WTC11 (cell line): ENCODE measurements around the gene PIWIL4. TPM values are rescaled to one million over a fixed set of nuclear protein-coding genes. Genes with fewer than 3 reads are reported as not detected.

ENCODE experiments used
- ATAC-seq: fragments of 200-7000 bp; cut with Tn5 transposase; 2 replicates; pipeline ENCODE4 v1.10.0; 2021; ENCODE audit warnings: mild to moderate bottlenecking, moderate library complexity
- CTCF ChIA-PET: fragments of 300-600 bp; sonication (Branson Sonifier 250); formaldehyde crosslinking; loops from one replicate; lab custom pipeline; 2021; ENCODE audit warnings: antibody characterized with exemption; lab: Charles Lee
- POLR2A ChIA-PET: fragments of 350-600 bp; sonication (Branson Sonifier 250); formaldehyde crosslinking; loops from one replicate; lab custom pipeline; 2021; ENCODE audit warnings: antibody characterized with exemption; lab: Charles Lee
- DNase-seq: peaks from one replicate; pipeline ENCODE4 v3.0.0; 2021; ENCODE audit warnings: low spot score
- H3K27ac Mint-ChIP-seq: 2 replicates; pipeline ENCODE4 v1.8.0; 2021; ENCODE audit warnings: mixed read lengths
- H3K27me3 Mint-ChIP-seq: 2 replicates; pipeline ENCODE4 v1.8.0; 2021; ENCODE audit warnings: low read depth, mild to moderate bottlenecking, moderate library complexity, mixed read lengths
- H3K36me3 Mint-ChIP-seq: 2 replicates; pipeline ENCODE4 v1.8.0; 2021; ENCODE audit warnings: mixed read lengths
- H3K4me1 Mint-ChIP-seq: 2 replicates; pipeline ENCODE4 v1.8.0; 2022; ENCODE audit warnings: mixed read lengths
- H3K4me3 Mint-ChIP-seq: 2 replicates; pipeline ENCODE4 v1.8.0; 2021; ENCODE audit warnings: mild to moderate bottlenecking, moderate library complexity, mixed read lengths
- H3K9me3 Mint-ChIP-seq: 2 replicates; pipeline ENCODE4 v1.8.0; 2021; ENCODE audit warnings: mixed read lengths
- ATF1 ChIP-seq: sonication (generic); formaldehyde crosslinking; IDR thresholded peaks from 2 replicates; pipeline ENCODE4 v1.8.1; 2023; ENCODE audit warnings: mild to moderate bottlenecking, moderate library complexity, missing genetic modification reagents
- ETV6 ChIP-seq: sonication (generic); formaldehyde crosslinking; IDR thresholded peaks from 2 replicates; pipeline ENCODE4 v1.8.1; 2022; ENCODE audit warnings: mild to moderate bottlenecking, missing genetic modification reagents
- FOXJ3 ChIP-seq: sonication (generic); formaldehyde crosslinking; IDR thresholded peaks from 2 replicates; pipeline ENCODE4 v1.9.0; 2021; ENCODE audit warnings: missing genetic modification reagents, mild to moderate bottlenecking, borderline replicate concordance
- GRHL2 ChIP-seq: fragments of 250-450 bp; sonication (Bioruptor Pico); IDR thresholded peaks from 2 replicates; pipeline ENCODE4 v1.8.0; 2022; ENCODE audit warnings: mild to moderate bottlenecking, moderate library complexity; ENCODE audit not compliant: insufficient replicate concordance, severe bottlenecking
- GTF2I ChIP-seq: fragments of 250-450 bp; sonication (Bioruptor Pico); conservative IDR thresholded peaks from 2 replicates; pipeline ENCODE4 v1.4.0; 2021; ENCODE audit warnings: mild to moderate bottlenecking
- HMGA2 ChIP-seq: fragments of 250-450 bp; sonication (Bioruptor Pico); IDR thresholded peaks from 2 replicates; pipeline ENCODE4 v1.4.0; 2021; ENCODE audit warnings: mild to moderate bottlenecking, moderate library complexity
- JUN ChIP-seq: sonication (generic); formaldehyde crosslinking; IDR thresholded peaks from 2 replicates; pipeline ENCODE4 v1.8.0; 2023; ENCODE audit warnings: mild to moderate bottlenecking, missing genetic modification reagents
- MXD4 ChIP-seq: fragments of 250-450 bp; sonication (Bioruptor Pico); IDR thresholded peaks from 2 replicates; pipeline ENCODE4 v1.8.0; 2021; ENCODE audit warnings: mild to moderate bottlenecking, moderate library complexity, borderline replicate concordance
- RELA ChIP-seq: sonication (generic); formaldehyde crosslinking; IDR thresholded peaks from 2 replicates; pipeline ENCODE4 v1.8.1; 2022; ENCODE audit warnings: missing genetic modification reagents, mild to moderate bottlenecking, borderline replicate concordance
- SMAD3 ChIP-seq: sonication (generic); formaldehyde crosslinking; IDR thresholded peaks from 2 replicates; pipeline ENCODE4 v1.8.0; 2022; ENCODE audit warnings: missing genetic modification reagents, mild to moderate bottlenecking, borderline replicate concordance
- TEAD1 ChIP-seq: sonication (generic); formaldehyde crosslinking; IDR thresholded peaks from 2 replicates; pipeline ENCODE4 v1.8.0; 2022; ENCODE audit warnings: mild to moderate bottlenecking, missing genetic modification reagents
- TEAD4 ChIP-seq: sonication (generic); formaldehyde crosslinking; IDR thresholded peaks from 2 replicates; pipeline ENCODE4 v1.8.0; 2022; ENCODE audit warnings: mild to moderate bottlenecking, missing genetic modification reagents
- ZBTB21 ChIP-seq: sonication (generic); formaldehyde crosslinking; IDR thresholded peaks from 2 replicates; pipeline ENCODE4 v1.8.1; 2023; ENCODE audit warnings: mild to moderate bottlenecking, missing genetic modification reagents, borderline replicate concordance
- ZNF232 ChIP-seq: sonication (generic); formaldehyde crosslinking; IDR thresholded peaks from 2 replicates; pipeline ENCODE4 v1.8.0; 2022; ENCODE audit warnings: mild to moderate bottlenecking, missing genetic modification reagents
- total RNA-seq: library from RNA; stranded (reverse); gene quantifications from 3 replicates; pipeline ENCODE4 v1.2.3, GENCODE V29; 2021
- TF ChIP-seq, protein P1 (sequence below): fragments of 250-450 bp; sonication (Bioruptor Pico); IDR thresholded peaks from 2 replicates; pipeline ENCODE4 v1.9.0; 2021; ENCODE audit warnings: mild to moderate bottlenecking
- TF ChIP-seq, protein P2 (sequence below): sonication (generic); formaldehyde crosslinking; IDR thresholded peaks from 2 replicates; pipeline ENCODE4 v1.8.0; 2023; ENCODE audit warnings: mild to moderate bottlenecking, missing genetic modification reagents
- TF ChIP-seq, protein P3 (sequence below): fragments of 250-450 bp; sonication (Bioruptor Pico); IDR thresholded peaks from 2 replicates; pipeline ENCODE4 v2.1.2; 2022; ENCODE audit warnings: mild to moderate bottlenecking, moderate library complexity
- TF ChIP-seq, protein P4 (sequence below): sonication (generic); formaldehyde crosslinking; conservative IDR thresholded peaks from 2 replicates; pipeline ENCODE4 v1.8.1; 2023; ENCODE audit warnings: mild to moderate bottlenecking, low read depth, missing genetic modification reagents, moderate library complexity
- TF ChIP-seq, protein P5 (sequence below): fragments of 250-450 bp; sonication (Bioruptor Pico); IDR thresholded peaks from 2 replicates; pipeline ENCODE4 v1.9.0; 2021; ENCODE audit warnings: mild to moderate bottlenecking, borderline replicate concordance

The PIWIL4 gene
- total RNA-seq, 1 experiment from 2014 or later = 0.33 TPM

DNA sequence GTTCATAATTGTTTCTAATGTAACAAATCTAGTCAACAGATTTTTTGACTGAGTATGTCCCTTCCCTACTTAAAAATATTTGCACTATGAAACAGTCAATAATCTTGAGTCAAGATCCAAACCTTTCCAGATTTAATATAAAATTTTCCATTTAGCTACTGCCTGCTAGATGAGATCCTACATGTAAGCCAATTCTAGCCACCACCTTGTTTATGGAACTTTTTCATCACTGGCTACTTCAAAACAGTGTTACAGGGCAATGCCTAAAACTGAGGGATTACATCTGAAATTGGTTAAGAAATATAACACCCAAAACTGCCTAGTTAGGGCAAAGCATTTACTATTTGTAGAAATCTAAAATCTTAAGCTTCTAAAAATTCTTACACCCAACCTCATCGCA, 34.0 kb upstream of the PIWIL4 start (continued):
- TF ChIP-seq, protein P1, sequence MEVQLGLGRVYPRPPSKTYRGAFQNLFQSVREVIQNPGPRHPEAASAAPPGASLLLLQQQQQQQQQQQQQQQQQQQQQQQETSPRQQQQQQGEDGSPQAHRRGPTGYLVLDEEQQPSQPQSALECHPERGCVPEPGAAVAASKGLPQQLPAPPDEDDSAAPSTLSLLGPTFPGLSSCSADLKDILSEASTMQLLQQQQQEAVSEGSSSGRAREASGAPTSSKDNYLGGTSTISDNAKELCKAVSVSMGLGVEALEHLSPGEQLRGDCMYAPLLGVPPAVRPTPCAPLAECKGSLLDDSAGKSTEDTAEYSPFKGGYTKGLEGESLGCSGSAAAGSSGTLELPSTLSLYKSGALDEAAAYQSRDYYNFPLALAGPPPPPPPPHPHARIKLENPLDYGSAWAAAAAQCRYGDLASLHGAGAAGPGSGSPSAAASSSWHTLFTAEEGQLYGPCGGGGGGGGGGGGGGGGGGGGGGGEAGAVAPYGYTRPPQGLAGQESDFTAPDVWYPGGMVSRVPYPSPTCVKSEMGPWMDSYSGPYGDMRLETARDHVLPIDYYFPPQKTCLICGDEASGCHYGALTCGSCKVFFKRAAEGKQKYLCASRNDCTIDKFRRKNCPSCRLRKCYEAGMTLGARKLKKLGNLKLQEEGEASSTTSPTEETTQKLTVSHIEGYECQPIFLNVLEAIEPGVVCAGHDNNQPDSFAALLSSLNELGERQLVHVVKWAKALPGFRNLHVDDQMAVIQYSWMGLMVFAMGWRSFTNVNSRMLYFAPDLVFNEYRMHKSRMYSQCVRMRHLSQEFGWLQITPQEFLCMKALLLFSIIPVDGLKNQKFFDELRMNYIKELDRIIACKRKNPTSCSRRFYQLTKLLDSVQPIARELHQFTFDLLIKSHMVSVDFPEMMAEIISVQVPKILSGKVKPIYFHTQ = no peak
- TF ChIP-seq GTF2I = no peak

DNA sequence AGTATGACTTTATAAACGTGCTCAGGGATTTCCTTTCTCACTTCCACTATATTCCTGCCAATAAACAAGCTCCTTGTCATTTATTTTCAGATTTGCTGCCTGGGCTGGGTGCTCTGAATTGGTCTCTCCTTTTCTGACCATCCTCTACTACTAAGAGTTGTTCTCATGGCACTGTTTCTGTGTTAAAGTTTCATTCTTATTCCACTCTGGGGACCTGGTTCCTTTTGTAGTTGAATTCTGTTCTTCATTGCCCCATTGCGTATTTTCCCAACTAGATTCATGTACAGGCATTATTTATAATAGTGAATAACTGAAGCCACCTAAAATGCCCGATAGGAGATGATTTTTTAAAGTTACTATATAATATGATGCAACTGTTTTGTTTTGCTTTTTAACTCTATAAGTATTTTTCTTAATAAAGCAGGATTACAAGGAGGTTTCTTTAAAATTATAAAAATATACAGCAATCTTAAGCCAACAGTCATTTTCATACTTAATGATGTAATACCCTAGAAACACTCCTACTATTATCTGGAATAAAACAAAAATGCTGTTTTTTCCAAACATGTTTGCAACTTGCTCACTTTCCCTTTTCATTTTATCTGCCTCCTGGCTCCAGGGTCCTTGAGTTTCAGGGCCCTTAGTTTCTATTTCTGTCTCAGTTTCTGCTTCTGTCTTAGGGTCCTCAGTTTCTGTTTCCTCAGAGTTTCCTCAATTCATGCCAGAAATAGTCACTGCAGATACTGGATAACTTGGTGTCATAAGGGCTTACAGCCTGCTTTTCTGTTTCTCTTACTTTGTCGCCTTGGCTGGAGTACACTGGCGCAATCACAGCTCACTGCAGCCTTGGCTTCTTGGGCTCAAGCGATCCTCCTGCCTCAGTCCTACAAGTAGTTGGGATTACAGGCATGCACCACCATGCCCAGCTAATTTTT, 33.2 kb upstream of the PIWIL4 start:
- CTCF ChIA-PET = interaction anchor here (1.0 kb wide), 1 partner anchor 12 kb away, joined by 4 read pairs; no protein-coding TSS in a partner anchor
- H3K27ac Mint-ChIP-seq = no peak overlapping the region
- no peak for ATAC-seq
- no peak for DNase-seq
- POLR2A ChIA-PET = no interaction called here
- H3K9me3 Mint-ChIP-seq = no peaks in the 10 kb centered on the region
- H3K4me3 Mint-ChIP-seq = no peak overlapping the region
- no peaks in the 10 kb centered on the region for H3K4me1 Mint-ChIP-seq
- no peaks in the 10 kb centered on the region for H3K36me3 Mint-ChIP-seq
- peaks cover 4% of the 10 kb centered on the region for H3K27me3 Mint-ChIP-seq
- TF ChIP-seq JUN (no peak), MXD4 (CRISPR knock-in tag) (no peak), TEAD4 (CRISPR knock-in tag) (no peak), SMAD3 (no peak), FOXJ3 (CRISPR knock-in tag) (no peak), ETV6 (CRISPR knock-in tag) (no peak), RELA (CRISPR knock-in tag) (no peak), ZNF232 (CRISPR knock-in tag) (no peak), GRHL2 (no peak), ATF1 (CRISPR knock-in tag) (no peak), ZBTB21 (CRISPR knock-in tag) (no peak), TEAD1 (no peak), HMGA2 (CRISPR knock-in tag) (no peak)
- TF ChIP-seq, protein P2, sequence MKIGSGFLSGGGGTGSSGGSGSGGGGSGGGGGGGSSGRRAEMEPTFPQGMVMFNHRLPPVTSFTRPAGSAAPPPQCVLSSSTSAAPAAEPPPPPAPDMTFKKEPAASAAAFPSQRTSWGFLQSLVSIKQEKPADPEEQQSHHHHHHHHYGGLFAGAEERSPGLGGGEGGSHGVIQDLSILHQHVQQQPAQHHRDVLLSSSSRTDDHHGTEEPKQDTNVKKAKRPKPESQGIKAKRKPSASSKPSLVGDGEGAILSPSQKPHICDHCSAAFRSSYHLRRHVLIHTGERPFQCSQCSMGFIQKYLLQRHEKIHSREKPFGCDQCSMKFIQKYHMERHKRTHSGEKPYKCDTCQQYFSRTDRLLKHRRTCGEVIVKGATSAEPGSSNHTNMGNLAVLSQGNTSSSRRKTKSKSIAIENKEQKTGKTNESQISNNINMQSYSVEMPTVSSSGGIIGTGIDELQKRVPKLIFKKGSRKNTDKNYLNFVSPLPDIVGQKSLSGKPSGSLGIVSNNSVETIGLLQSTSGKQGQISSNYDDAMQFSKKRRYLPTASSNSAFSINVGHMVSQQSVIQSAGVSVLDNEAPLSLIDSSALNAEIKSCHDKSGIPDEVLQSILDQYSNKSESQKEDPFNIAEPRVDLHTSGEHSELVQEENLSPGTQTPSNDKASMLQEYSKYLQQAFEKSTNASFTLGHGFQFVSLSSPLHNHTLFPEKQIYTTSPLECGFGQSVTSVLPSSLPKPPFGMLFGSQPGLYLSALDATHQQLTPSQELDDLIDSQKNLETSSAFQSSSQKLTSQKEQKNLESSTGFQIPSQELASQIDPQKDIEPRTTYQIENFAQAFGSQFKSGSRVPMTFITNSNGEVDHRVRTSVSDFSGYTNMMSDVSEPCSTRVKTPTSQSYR (CRISPR knock-in tag) = no peak
- TF ChIP-seq, protein P3, sequence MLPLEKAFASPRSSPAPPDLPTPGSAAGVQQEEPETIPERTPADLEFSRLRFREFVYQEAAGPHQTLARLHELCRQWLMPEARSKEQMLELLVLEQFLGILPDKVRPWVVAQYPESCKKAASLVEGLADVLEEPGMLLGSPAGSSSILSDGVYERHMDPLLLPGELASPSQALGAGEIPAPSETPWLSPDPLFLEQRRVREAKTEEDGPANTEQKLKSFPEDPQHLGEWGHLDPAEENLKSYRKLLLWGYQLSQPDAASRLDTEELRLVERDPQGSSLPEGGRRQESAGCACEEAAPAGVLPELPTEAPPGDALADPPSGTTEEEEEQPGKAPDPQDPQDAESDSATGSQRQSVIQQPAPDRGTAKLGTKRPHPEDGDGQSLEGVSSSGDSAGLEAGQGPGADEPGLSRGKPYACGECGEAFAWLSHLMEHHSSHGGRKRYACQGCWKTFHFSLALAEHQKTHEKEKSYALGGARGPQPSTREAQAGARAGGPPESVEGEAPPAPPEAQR (CRISPR knock-in tag) = no peak
- TF ChIP-seq, protein P4, sequence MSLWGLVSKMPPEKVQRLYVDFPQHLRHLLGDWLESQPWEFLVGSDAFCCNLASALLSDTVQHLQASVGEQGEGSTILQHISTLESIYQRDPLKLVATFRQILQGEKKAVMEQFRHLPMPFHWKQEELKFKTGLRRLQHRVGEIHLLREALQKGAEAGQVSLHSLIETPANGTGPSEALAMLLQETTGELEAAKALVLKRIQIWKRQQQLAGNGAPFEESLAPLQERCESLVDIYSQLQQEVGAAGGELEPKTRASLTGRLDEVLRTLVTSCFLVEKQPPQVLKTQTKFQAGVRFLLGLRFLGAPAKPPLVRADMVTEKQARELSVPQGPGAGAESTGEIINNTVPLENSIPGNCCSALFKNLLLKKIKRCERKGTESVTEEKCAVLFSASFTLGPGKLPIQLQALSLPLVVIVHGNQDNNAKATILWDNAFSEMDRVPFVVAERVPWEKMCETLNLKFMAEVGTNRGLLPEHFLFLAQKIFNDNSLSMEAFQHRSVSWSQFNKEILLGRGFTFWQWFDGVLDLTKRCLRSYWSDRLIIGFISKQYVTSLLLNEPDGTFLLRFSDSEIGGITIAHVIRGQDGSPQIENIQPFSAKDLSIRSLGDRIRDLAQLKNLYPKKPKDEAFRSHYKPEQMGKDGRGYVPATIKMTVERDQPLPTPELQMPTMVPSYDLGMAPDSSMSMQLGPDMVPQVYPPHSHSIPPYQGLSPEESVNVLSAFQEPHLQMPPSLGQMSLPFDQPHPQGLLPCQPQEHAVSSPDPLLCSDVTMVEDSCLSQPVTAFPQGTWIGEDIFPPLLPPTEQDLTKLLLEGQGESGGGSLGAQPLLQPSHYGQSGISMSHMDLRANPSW (CRISPR knock-in tag) = no peak
- TF ChIP-seq, protein P5, sequence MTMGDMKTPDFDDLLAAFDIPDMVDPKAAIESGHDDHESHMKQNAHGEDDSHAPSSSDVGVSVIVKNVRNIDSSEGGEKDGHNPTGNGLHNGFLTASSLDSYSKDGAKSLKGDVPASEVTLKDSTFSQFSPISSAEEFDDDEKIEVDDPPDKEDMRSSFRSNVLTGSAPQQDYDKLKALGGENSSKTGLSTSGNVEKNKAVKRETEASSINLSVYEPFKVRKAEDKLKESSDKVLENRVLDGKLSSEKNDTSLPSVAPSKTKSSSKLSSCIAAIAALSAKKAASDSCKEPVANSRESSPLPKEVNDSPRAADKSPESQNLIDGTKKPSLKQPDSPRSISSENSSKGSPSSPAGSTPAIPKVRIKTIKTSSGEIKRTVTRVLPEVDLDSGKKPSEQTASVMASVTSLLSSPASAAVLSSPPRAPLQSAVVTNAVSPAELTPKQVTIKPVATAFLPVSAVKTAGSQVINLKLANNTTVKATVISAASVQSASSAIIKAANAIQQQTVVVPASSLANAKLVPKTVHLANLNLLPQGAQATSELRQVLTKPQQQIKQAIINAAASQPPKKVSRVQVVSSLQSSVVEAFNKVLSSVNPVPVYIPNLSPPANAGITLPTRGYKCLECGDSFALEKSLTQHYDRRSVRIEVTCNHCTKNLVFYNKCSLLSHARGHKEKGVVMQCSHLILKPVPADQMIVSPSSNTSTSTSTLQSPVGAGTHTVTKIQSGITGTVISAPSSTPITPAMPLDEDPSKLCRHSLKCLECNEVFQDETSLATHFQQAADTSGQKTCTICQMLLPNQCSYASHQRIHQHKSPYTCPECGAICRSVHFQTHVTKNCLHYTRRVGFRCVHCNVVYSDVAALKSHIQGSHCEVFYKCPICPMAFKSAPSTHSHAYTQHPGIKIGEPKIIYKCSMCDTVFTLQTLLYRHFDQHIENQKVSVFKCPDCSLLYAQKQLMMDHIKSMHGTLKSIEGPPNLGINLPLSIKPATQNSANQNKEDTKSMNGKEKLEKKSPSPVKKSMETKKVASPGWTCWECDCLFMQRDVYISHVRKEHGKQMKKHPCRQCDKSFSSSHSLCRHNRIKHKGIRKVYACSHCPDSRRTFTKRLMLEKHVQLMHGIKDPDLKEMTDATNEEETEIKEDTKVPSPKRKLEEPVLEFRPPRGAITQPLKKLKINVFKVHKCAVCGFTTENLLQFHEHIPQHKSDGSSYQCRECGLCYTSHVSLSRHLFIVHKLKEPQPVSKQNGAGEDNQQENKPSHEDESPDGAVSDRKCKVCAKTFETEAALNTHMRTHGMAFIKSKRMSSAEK = no peak
